AG04449 (cell line): Measurements from ENCODE around the gene ACO2.

ENCODE experiments used
- CTCF ChIA-PET: fragments of 350-600 bp; formaldehyde crosslinking; extraction: SDS; loops from one replicate; lab custom pipeline; 2021; ENCODE audit warnings: antibody characterized with exemption; lab: Yijun Ruan, JAX
- POLR2A ChIA-PET: fragments of 400-600, 350-600 bp; formaldehyde crosslinking; extraction: SDS; loops from one replicate; lab custom pipeline; 2020; ENCODE audit warnings: antibody characterized with exemption, inconsistent platforms; lab: Yijun Ruan, JAX
- DNase-seq: peaks from one replicate; pipeline ENCODE4 v3.0.0-alpha.2; 2010; ENCODE audit warnings: low read depth, low spot score
- H3K4me3 ChIP-seq: 2 replicates; pipeline ENCODE4 v1.5.1; 2011; ENCODE audit warnings: low read depth, mild to moderate bottlenecking, control low read depth, low read length
- TF ChIP-seq, protein P1 (sequence below): IDR thresholded peaks from one replicate; pipeline ENCODE4 v1.5.1; 2011; ENCODE audit warnings: mild to moderate bottlenecking, moderate library complexity, low read length, control low read depth, inconsistent platforms; ENCODE audit not compliant: insufficient read depth; ENCODE audit errors: missing control alignments

Gene ACO2

DNA sequence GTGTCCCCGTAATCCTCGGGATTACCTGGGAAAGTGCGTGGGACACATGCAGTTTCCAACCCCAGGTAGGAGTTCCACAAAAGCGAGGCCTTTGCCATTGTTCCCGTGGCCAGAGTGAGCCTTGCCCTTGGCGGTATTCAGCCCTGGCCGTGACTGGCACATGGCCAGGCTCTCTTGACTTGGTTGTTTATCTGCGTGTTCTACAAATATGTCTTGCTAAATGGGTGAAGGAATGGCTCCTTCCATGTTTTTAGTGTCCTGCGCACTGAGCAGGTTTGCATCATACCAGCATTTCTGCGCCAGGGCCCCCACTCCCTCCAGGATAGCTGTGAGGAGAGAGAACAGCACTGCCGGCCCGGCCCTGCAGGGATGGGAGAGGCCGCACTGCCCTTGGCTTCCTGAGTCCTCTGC, 55.3 kb downstream of the ACO2 start:
- no peak overlapping the region for H3K4me3 ChIP-seq
- POLR2A ChIA-PET = interaction anchor here (1.0 kb wide), 1 partner anchor 122 kb away, joined by 3 read pairs; no protein-coding TSS in a partner anchor
- no peak for DNase-seq
- TF ChIP-seq, protein P1, sequence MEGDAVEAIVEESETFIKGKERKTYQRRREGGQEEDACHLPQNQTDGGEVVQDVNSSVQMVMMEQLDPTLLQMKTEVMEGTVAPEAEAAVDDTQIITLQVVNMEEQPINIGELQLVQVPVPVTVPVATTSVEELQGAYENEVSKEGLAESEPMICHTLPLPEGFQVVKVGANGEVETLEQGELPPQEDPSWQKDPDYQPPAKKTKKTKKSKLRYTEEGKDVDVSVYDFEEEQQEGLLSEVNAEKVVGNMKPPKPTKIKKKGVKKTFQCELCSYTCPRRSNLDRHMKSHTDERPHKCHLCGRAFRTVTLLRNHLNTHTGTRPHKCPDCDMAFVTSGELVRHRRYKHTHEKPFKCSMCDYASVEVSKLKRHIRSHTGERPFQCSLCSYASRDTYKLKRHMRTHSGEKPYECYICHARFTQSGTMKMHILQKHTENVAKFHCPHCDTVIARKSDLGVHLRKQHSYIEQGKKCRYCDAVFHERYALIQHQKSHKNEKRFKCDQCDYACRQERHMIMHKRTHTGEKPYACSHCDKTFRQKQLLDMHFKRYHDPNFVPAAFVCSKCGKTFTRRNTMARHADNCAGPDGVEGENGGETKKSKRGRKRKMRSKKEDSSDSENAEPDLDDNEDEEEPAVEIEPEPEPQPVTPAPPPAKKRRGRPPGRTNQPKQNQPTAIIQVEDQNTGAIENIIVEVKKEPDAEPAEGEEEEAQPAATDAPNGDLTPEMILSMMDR = no peak
- CTCF ChIA-PET = interaction anchor here (0.9 to 5.2 kb wide), 5 partner anchors 8 to 73 kb away, joined by 3 to 74 read pairs (median 27); no protein-coding TSS in a partner anchor

DNA sequence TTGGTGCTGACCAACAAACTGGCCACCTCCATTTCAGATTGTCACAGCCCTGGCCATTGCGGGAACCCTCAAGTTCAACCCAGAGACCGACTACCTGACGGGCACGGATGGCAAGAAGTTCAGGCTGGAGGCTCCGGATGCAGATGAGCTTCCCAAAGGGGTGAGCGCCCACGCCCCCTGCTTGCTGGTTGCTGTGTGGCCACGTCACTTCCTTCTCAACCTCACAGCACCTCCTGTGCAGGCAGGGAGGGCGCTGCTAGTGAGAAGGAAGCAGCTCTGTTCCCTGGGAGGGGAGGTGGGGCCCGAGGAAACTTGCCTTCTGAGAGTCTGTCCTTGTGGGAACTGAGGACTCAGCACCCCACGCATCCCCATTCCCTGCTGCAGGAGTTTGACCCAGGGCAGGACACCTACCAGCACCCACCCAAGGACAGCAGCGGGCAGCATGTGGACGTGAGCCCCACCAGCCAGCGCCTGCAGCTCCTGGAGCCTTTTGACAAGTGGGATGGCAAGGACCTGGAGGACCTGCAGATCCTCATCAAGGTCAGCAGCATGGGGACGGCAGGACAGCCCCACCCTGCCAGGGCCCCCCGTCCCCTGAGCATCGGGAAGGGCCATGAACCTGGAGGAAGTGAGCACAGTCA, 56.0 kb downstream of the ACO2 start:
- TF ChIP-seq, protein P1 = no peak
- no peak for DNase-seq
- CTCF ChIA-PET = interaction anchor here (0.9 to 5.2 kb wide), 6 partner anchors 8 to 72 kb away, joined by 3 to 74 read pairs (median 24); no protein-coding TSS in a partner anchor
- POLR2A ChIA-PET = interaction anchor here (1.0 kb wide), 1 partner anchor 123 kb away, joined by 3 read pairs; no protein-coding TSS in a partner anchor
- H3K4me3 ChIP-seq = no peak overlapping the region

DNA sequence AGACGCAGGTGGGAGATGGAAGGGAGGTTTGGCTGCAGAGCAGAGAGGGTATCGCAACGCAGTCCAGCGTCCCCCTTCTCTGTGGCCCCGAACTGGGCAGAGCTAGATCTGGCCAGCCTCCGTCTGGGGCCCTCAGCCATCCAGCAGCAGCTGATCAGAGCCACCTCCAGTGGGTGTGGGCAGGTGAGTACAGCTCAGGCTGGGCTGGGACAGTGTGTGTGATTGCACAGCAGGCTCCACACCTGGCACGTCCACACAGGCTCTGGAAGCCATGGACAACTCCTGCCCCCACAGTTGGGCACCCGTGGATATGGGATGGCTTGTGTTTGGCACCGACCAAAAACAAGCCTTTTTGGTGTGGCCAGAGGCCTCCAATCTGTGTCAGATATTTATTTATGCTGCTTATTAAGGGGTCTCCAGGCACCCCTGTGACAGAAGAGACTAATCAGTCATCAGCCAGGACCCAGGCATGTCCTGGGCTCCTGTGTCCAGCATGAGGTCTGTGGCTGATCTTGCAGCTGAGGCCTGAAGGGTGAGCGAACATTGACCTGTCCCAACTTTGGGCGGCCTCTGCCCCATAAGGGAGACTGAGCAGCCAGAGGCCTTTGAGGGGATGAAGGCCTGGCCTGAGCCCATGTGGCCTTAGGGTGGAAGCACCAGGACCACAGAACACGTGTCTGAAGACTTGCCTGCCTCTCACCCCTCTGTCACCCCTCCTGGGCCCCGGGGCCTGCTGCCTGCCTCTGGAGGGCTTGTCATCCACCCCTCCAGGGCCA, 56.7 kb downstream of the ACO2 start:
- no peak overlapping the region for H3K4me3 ChIP-seq
- ChIA-PET POLR2A (interaction anchor here (1.0 kb wide), 1 partner anchor 124 kb away, joined by 3 read pairs; no protein-coding TSS in a partner anchor), CTCF (interaction anchor here (0.9 to 5.2 kb wide), 5 partner anchors 7 to 71 kb away, joined by 3 to 74 read pairs (median 27); no protein-coding TSS in a partner anchor)
- TF ChIP-seq, protein P1 = no peak
- DNase-seq = no peak

DNA sequence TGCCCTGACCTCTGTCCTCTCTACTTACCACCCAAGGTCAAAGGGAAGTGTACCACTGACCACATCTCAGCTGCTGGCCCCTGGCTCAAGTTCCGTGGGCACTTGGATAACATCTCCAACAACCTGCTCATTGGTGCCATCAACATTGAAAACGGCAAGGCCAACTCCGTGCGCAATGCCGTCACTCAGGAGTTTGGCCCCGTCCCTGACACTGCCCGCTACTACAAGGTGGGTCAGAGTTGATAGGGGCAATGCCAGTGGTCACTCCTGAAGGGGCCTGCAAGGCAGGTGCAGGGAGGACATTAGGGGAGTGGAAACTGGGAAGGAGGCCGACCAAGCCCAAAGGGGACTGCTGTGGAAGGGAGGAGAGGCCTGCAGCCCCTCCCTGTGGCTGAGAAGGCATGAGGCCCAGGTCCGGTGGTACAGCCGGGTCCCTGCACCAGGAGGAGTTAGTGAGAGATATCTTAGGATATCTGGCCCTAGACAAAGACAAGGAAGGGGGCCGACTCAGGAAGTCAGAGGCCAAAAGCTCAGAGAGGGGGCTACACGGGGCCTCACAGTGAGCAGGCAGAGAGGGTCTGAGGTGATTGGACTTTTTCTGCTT, 57.4 kb downstream of the ACO2 start:
- POLR2A ChIA-PET = interaction anchor here (1.0 kb wide), 1 partner anchor 80 kb away, joined by 3 read pairs; the partner anchor contains the start of gene TOB2
- DNase-seq = no peak
- TF ChIP-seq, protein P1 = no peak
- CTCF ChIA-PET = interaction anchor here (0.6 to 5.2 kb wide), 14 partner anchors 10 to 603 kb away, joined by 3 to 74 read pairs (median 4); partner anchors contain the start of genes PMM1 and POLR3H
- H3K4me3 ChIP-seq = no peak overlapping the region

DNA sequence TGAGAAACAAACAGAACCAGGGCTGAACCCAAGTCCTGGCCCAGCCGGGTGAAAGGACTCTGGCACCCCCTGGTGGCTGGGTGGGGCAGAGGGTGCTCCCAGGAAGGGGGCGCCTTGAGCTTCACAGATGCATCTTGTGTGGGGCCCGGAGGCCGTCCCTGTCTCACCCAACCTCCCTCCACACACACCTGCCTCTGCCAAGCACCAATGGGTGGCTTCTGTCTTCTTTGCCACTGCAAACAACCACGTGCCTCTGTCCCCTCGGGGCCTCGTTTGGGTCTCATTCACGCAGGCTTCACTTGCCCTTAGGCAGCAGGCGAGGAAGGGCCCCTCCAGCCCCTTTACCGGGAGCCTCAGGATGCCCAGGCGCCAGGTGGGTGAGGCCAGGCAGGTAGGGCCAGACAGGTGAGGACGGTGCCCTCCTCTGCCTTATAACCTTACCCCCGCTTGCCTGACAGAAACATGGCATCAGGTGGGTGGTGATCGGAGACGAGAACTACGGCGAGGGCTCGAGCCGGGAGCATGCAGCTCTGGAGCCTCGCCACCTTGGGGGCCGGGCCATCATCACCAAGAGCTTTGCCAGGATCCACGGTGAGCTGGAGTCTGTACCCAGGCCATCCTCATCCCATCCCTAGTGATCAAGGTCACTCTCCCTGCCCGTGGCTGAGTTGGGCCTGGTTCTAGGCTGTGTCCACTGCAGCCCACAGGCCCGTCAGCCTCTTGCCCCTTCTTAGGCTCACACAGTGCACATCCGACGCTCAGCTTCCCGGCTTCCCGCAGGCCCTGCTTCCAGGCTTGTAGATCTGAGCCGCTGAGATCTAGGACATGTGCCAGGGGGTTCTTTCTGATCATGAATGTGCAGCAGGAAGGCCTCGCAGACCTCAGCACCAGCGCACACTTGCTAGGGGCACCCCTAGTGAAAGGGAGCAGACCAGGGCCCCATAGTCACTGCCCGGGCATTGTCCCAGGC, 58.2 kb downstream of the ACO2 start:
- TF ChIP-seq, protein P1 = peak; percentile 88
- ChIA-PET CTCF (interaction anchor here (0.6 to 5.2 kb wide), 19 partner anchors 10 to 604 kb away, joined by 3 to 74 read pairs (median 3); partner anchors contain the start of genes PMM1 and POLR3H), POLR2A (interaction anchor here (0.6 to 1.0 kb wide), 2 partner anchors 11 to 80 kb away, joined by 3 read pairs; partner anchors contain the start of gene TOB2)
- no peak for DNase-seq
- no peak overlapping the region for H3K4me3 ChIP-seq
